H1 (cell line): ENCODE measurements around the gene SHC3. TPM values are rescaled to one million over a fixed set of nuclear protein-coding genes. Genes with fewer than 3 reads are reported as not detected.

Source experiments
- CTCF ChIA-PET: fragments of 300-600 bp; sonication (Branson Sonifier 250); formaldehyde crosslinking; loops from one replicate; lab custom pipeline; 2021; ENCODE audit not compliant: partially characterized antibody; lab: Charles Lee
- POLR2A ChIA-PET: fragments of 300-600 bp; sonication (Branson Sonifier 250); formaldehyde crosslinking; loops from one replicate; lab custom pipeline; 2021; ENCODE audit warnings: inconsistent platforms; ENCODE audit not compliant: partially characterized antibody; lab: Charles Lee
- DNase-seq, 2 experiments: peaks; one replicate each; pipeline versions ENCODE4 v3.0.0 to v3.0.0-alpha.2; 2010 to 2022; ENCODE audit warnings: low spot score in 2 of 2, low read depth in 1 of 2, mixed read lengths in 1 of 2
- FAIRE-seq: peaks from 2 replicates; lab custom pipeline; 2011; peaks lifted over from hg19 to GRCh38; lab: Jason Lieb, UNC
- H2AFZ ChIP-seq: 2 replicates; pipeline ENCODE4 v1.8.1; 2012; ENCODE audit warnings: low read length, inconsistent platforms
- H2AK5ac ChIP-seq: 2 replicates; pipeline ENCODE4 v1.6.1; 2013; ENCODE audit warnings: low read depth, low read length
- H2BK120ac ChIP-seq: replicated peaks from 2 replicates; pipeline ENCODE3; 2013; ENCODE audit warnings: low read depth, low read length, inconsistent platforms
- H2BK12ac ChIP-seq: 2 replicates; pipeline ENCODE4 v1.6.1; 2013; ENCODE audit warnings: low read depth, low read length
- H2BK15ac ChIP-seq: 2 replicates; pipeline ENCODE4 v1.6.1; 2013; ENCODE audit warnings: low read length
- H2BK20ac ChIP-seq: 2 replicates; pipeline ENCODE4 v1.6.1; 2013; ENCODE audit warnings: low read length
- H2BK5ac ChIP-seq: 2 replicates; pipeline ENCODE4 v1.6.1; 2013; ENCODE audit warnings: low read depth, low read length
- H3K14ac ChIP-seq: 2 replicates; pipeline ENCODE4 v1.6.1; 2013; ENCODE audit warnings: inconsistent platforms; ENCODE audit not compliant: insufficient read length
- H3K18ac ChIP-seq: 2 replicates; pipeline ENCODE4 v1.6.1; 2013; ENCODE audit warnings: low read length; ENCODE audit errors: extremely low read depth
- H3K23ac ChIP-seq: 2 replicates; pipeline ENCODE4 v1.6.1; 2013; ENCODE audit warnings: inconsistent platforms; ENCODE audit not compliant: insufficient read length
- H3K23me2 ChIP-seq: 2 replicates; pipeline ENCODE4 v1.6.1; 2013; ENCODE audit warnings: low read depth, low read length
- H3K27ac ChIP-seq: 2 replicates; pipeline ENCODE4 v1.6.1; 2011; ENCODE audit warnings: low read depth, low read length, inconsistent platforms
- H3K27me3 ChIP-seq, 4 experiments: replicated peaks in 1 of 4; 1 replicate in 1 of 4; 2 replicates in 3 of 4; pipeline versions ENCODE4 v1.6.1 to v1.8.1; 2011 to 2013; ENCODE audit warnings: low read length in 3 of 4, mild to moderate bottlenecking in 3 of 4, inconsistent platforms in 2 of 4, mixed read lengths in 2 of 4, moderate library complexity in 1 of 4; ENCODE audit not compliant: control insufficient read depth in 3 of 4, insufficient read depth in 3 of 4; ENCODE audit errors: extremely low read depth in 1 of 4
- H3K36me3 ChIP-seq, 4 experiments: 2 replicates each; pipeline versions ENCODE4 v1.6.1 to v1.8.1; 2011 to 2013; ENCODE audit warnings: mild to moderate bottlenecking in 4 of 4, low read length in 3 of 4, moderate library complexity in 2 of 4, control low read depth in 1 of 4, inconsistent platforms in 1 of 4; ENCODE audit not compliant: insufficient read depth in 4 of 4, control insufficient read depth in 2 of 4
- H3K4ac ChIP-seq: replicated peaks from 2 replicates; pipeline ENCODE3; 2013; ENCODE audit warnings: low read length, low read depth, mixed read lengths, inconsistent platforms; ENCODE audit not compliant: insufficient read length
- H3K4me1 ChIP-seq, 4 experiments: replicated peaks in 1 of 4; 1 replicate in 1 of 4; 2 replicates in 3 of 4; pipeline versions ENCODE4 v1.6.1 to v1.8.1; 2011 to 2013; ENCODE audit warnings: low read length in 3 of 4, inconsistent platforms in 2 of 4, mixed read lengths in 1 of 4; ENCODE audit not compliant: insufficient read depth in 4 of 4, control insufficient read depth in 3 of 4
- H3K4me2 ChIP-seq, 2 experiments: 2 replicates each; pipeline versions ENCODE4 v1.6.1 to v1.8.1; 2011 to 2013; ENCODE audit warnings: low read depth in 2 of 2, low read length in 2 of 2, control low read depth in 1 of 2, inconsistent platforms in 1 of 2, mild to moderate bottlenecking in 1 of 2; ENCODE audit not compliant: insufficient read depth in 1 of 2
- H3K4me3 ChIP-seq, 4 experiments: fragments of 200-600, 300-600 bp in 1 of 4; sonication (generic), shearing (Covaris generic), sonication (Bioruptor Twin) in 1 of 4; 2 replicates each; pipeline versions ENCODE4 v1.5.1 to v1.8.1; 2011 to 2016; ENCODE audit warnings: low read length in 4 of 4, low read depth in 3 of 4, control low read depth in 2 of 4, inconsistent platforms in 2 of 4, mild to moderate bottlenecking in 2 of 4, mixed read lengths in 1 of 4, moderate library complexity in 1 of 4; ENCODE audit not compliant: insufficient read depth in 2 of 4; ENCODE audit errors: extremely low read depth in 1 of 4
- H3K56ac ChIP-seq: replicated peaks from 2 replicates; pipeline ENCODE3; 2013; ENCODE audit warnings: low read depth, mild to moderate bottlenecking, mixed read lengths, low read length, inconsistent platforms; ENCODE audit not compliant: insufficient read length
- H3K79me1 ChIP-seq: 2 replicates; pipeline ENCODE4 v1.6.1; 2013; ENCODE audit warnings: low read depth, low read length, control low read depth
- H3K79me2 ChIP-seq, 2 experiments: 2 replicates each; pipeline versions ENCODE4 v1.6.1 to v1.8.1; 2012 to 2013; ENCODE audit warnings: low read length in 2 of 2, mild to moderate bottlenecking in 2 of 2, inconsistent platforms in 1 of 2; ENCODE audit not compliant: insufficient read depth in 2 of 2, control insufficient read depth in 1 of 2
- H3K9ac ChIP-seq, 4 experiments: replicated peaks in 1 of 4; 1 replicate in 1 of 4; 2 replicates in 3 of 4; pipeline versions ENCODE4 v1.6.1 to v1.8.1; 2011 to 2013; ENCODE audit warnings: low read depth in 3 of 4, low read length in 3 of 4, control low read depth in 2 of 4, mild to moderate bottlenecking in 2 of 4, moderate library complexity in 2 of 4, inconsistent platforms in 1 of 4; ENCODE audit errors: extremely low read depth in 1 of 4
- H3K9me3 ChIP-seq, 2 experiments: 2 replicates each; pipeline versions ENCODE4 v1.6.1 to v1.8.1; 2012 to 2013; ENCODE audit warnings: mild to moderate bottlenecking in 2 of 2, moderate library complexity in 2 of 2, control low read depth in 1 of 2, inconsistent platforms in 1 of 2, low read depth in 1 of 2, low read length in 1 of 2, mixed read lengths in 1 of 2; ENCODE audit not compliant: insufficient read depth in 2 of 2
- H4K20me1 ChIP-seq, 2 experiments: replicated peaks in 1 of 2; 2 replicates each; pipeline versions ENCODE3 to v1.8.1; 2011 to 2013; ENCODE audit warnings: inconsistent platforms in 2 of 2, low read length in 2 of 2, mild to moderate bottlenecking in 1 of 2; ENCODE audit not compliant: insufficient read depth in 2 of 2, control insufficient read depth in 1 of 2
- H4K5ac ChIP-seq: 2 replicates; pipeline ENCODE4 v1.6.1; 2013; ENCODE audit warnings: low read length, low read depth, mixed read lengths, inconsistent platforms; ENCODE audit not compliant: insufficient read length
- H4K8ac ChIP-seq: 2 replicates; pipeline ENCODE4 v1.8.0; 2013; ENCODE audit warnings: mild to moderate bottlenecking, moderate library complexity, low read length, inconsistent platforms; ENCODE audit not compliant: insufficient read depth; ENCODE audit errors: extremely low read depth
- H4K91ac ChIP-seq: replicated peaks from 2 replicates; pipeline ENCODE3; 2013; ENCODE audit warnings: low read length, mixed read lengths, inconsistent platforms; ENCODE audit not compliant: insufficient read length
- ATF2 ChIP-seq: IDR thresholded peaks from 2 replicates; pipeline ENCODE4 v1.6.1; 2012; ENCODE audit warnings: low read length, inconsistent platforms
- BCL11A ChIP-seq, 2 experiments: IDR thresholded peaks; one replicate each; pipeline ENCODE4 v1.6.1; 2011; ENCODE audit warnings: low read depth in 2 of 2, low read length in 2 of 2, mild to moderate bottlenecking in 2 of 2
- BRCA1 ChIP-seq: IDR thresholded peaks from 2 replicates; pipeline ENCODE4 v1.6.1; 2012; ENCODE audit warnings: low read depth, low read length, improper control_type of control experiment
- CEBPB ChIP-seq: IDR thresholded peaks from 2 replicates; pipeline ENCODE4 v1.6.1; 2012; ENCODE audit warnings: low read depth, low read length
- CHD1 ChIP-seq: IDR thresholded peaks from 2 replicates; pipeline ENCODE4 v1.6.1; 2012; ENCODE audit warnings: low read depth, low read length, improper control_type of control experiment
- CHD2 ChIP-seq: IDR thresholded peaks from 2 replicates; pipeline ENCODE4 v1.6.1; 2012; ENCODE audit warnings: low read length, improper control_type of control experiment
- CREB1 ChIP-seq: IDR thresholded peaks from 2 replicates; pipeline ENCODE4 v1.6.1; 2012; ENCODE audit warnings: inconsistent platforms
- EGR1 ChIP-seq: IDR thresholded peaks from 2 replicates; pipeline ENCODE4 v1.6.1; 2011; ENCODE audit warnings: low read depth, low read length, borderline replicate concordance
- FOSL1 ChIP-seq: IDR thresholded peaks from 2 replicates; pipeline ENCODE4 v1.6.1; 2011; ENCODE audit warnings: mild to moderate bottlenecking, low read depth, low read length, moderate library complexity; ENCODE audit not compliant: insufficient read depth
- HDAC6 ChIP-seq: IDR thresholded peaks from one replicate; pipeline ENCODE4 v1.7.1; 2012; ENCODE audit warnings: low read depth, mild to moderate bottlenecking, inconsistent platforms, low read length, moderate library complexity
- KDM5A ChIP-seq: fragments of 200-600 bp; IDR thresholded peaks from 2 replicates; pipeline ENCODE4 v1.7.1; 2012; ENCODE audit warnings: mild to moderate bottlenecking, low read length, inconsistent platforms, mixed read lengths
- PHF8 ChIP-seq: fragments of 200-600 bp; sonication (generic); conservative IDR thresholded peaks from 2 replicates; pipeline ENCODE4 v1.7.1; 2012; ENCODE audit warnings: low read depth, mild to moderate bottlenecking, inconsistent platforms, low read length, moderate library complexity
- SP1 ChIP-seq: IDR thresholded peaks from 2 replicates; pipeline ENCODE4 v1.6.1; 2011; ENCODE audit warnings: low read depth, low read length
- SRF ChIP-seq: IDR thresholded peaks from 2 replicates; pipeline ENCODE4 v1.6.1; 2011; ENCODE audit warnings: mild to moderate bottlenecking, low read depth, low read length, moderate library complexity
- SUZ12 ChIP-seq: fragments of 200-600 bp; sonication (generic); IDR thresholded peaks from 2 replicates; pipeline ENCODE4 v1.6.1; 2012; ENCODE audit warnings: mild to moderate bottlenecking, inconsistent platforms, low read length, moderate library complexity, mixed read lengths
- WGBS, 2 experiments: shearing (Covaris generic) in 1 of 2; methylation state at CpG; one replicate each; pipeline versions ENCODE4 v1.1.6 to v1.1.7; 2013 to 2015; ENCODE audit warnings: low lambda C conversion rate in 2 of 2, mixed read lengths in 2 of 2, inconsistent platforms in 1 of 2, low coverage in 1 of 2, missing lambda C conversion rate in 1 of 2; ENCODE audit not compliant: insufficient replicate concordance in 2 of 2, insufficient coverage in 1 of 2, insufficient read length in 1 of 2; ENCODE audit errors: extremely low coverage in 1 of 2, missing lambda C conversion rate in 1 of 2; 5-methylcytosine and 5-hydroxymethylcytosine counted together
- polyA plus RNA-seq, 7 experiments: library from polyadenylated mRNA; depleted of rRNA in 3 of 7; stranded (reverse) in 5 of 7; unstranded in 2 of 7; fragments of >200 nt in 5 of 7; fragments of 200-250 nt in 2 of 7; gene quantifications; 1 replicate in 5 of 7; 2 replicates in 1 of 7; 4 replicates in 1 of 7; pipeline versions ENCODE4 v1.2.1 to v1.2.3, GENCODE V29; 2011 to 2013; ENCODE audit warnings: missing spikeins in 2 of 7, mixed read lengths in 2 of 7
- total RNA-seq: library from RNA; stranded (reverse); fragmentation: NEBNext Ultra II Directional; extraction: Animal tissue kit (Norgen Biotek cat#: 25700); gene quantifications from 2 replicates; pipeline ENCODE4 v1.2.1, GENCODE V29; 2021

Gene SHC3
- total and polyA plus RNA-seq, 2 of the 8 experiments (the other 6 are each of a cell fraction or from before 2014, with no cell fraction given): 1.4 to 7.1 TPM

GRCh38 chr9:89083626-89084025 lies 95.0 kb downstream of the SHC3 start:
- no peaks in the 10 kb centered on the region for H3K79me1 ChIP-seq
- no peak overlapping the region for H2BK20ac ChIP-seq
- FAIRE-seq (no peak), DNase-seq (no peak)
- H2BK12ac ChIP-seq: no peak overlapping the region
- no peak overlapping the region for H3K14ac ChIP-seq
- no peaks in the 10 kb centered on the region for H3K79me2 ChIP-seq
- no peak overlapping the region for H2BK5ac ChIP-seq
- no peaks in the 10 kb centered on the region for H3K27me3 ChIP-seq
- no peak overlapping the region for H3K18ac ChIP-seq
- no peak overlapping the region for H4K8ac ChIP-seq
- H3K4me3 ChIP-seq: no peak overlapping the region
- H3K23ac ChIP-seq: no peak overlapping the region
- no peak overlapping the region for H3K56ac ChIP-seq
- no peak overlapping the region for H2BK15ac ChIP-seq
- ChIA-PET POLR2A (no interaction called here), CTCF (no interaction called here)
- H3K4me1 ChIP-seq: no peaks in the 10 kb centered on the region
- no peaks in the 10 kb centered on the region for H3K36me3 ChIP-seq
- H3K9me3 ChIP-seq: no peaks in the 10 kb centered on the region
- H3K9ac ChIP-seq: no peak overlapping the region
- no peak overlapping the region for H2AFZ ChIP-seq
- no peak overlapping the region for H2AK5ac ChIP-seq
- no peaks in the 10 kb centered on the region for H3K23me2 ChIP-seq
- no peak overlapping the region for H4K91ac ChIP-seq
- no peak overlapping the region for H4K5ac ChIP-seq
- H3K27ac ChIP-seq: no peak overlapping the region
- H4K20me1 ChIP-seq: no peaks in the 10 kb centered on the region
- WGBS, 2 experiments: 94% methylated on average over 6 of the region's 6 CpGs; no CpG with 5 or more reads in 1 of the 2 experiments
- no peak overlapping the region for H2BK120ac ChIP-seq
- no peak overlapping the region for H3K4ac ChIP-seq
- H3K4me2 ChIP-seq: no peak overlapping the region
- TF ChIP-seq BCL11A (IDR thresholded peaks at IDR 0.05; ENCODE audit: low read depth in 2 of 2, low read length in 2 of 2) (no peak), CHD1 (no peak), CHD2 (no peak), PHF8 (no peak), FOSL1 (no peak), CEBPB (no peak), KDM5A (no peak), SRF (no peak), BRCA1 (no peak), SP1 (no peak), CREB1 (no peak), HDAC6 (no peak), ATF2 (no peak), EGR1 (no peak), SUZ12 (no peak)
